ENCODE measurements around the gene UNC93A. TPM values are rescaled to one million over a fixed set of nuclear protein-coding genes. Genes with fewer than 3 reads are reported as not detected.

Gene UNC93A
- total RNA-seq, 1 donor from 2014 or later: not detected

DNA sequence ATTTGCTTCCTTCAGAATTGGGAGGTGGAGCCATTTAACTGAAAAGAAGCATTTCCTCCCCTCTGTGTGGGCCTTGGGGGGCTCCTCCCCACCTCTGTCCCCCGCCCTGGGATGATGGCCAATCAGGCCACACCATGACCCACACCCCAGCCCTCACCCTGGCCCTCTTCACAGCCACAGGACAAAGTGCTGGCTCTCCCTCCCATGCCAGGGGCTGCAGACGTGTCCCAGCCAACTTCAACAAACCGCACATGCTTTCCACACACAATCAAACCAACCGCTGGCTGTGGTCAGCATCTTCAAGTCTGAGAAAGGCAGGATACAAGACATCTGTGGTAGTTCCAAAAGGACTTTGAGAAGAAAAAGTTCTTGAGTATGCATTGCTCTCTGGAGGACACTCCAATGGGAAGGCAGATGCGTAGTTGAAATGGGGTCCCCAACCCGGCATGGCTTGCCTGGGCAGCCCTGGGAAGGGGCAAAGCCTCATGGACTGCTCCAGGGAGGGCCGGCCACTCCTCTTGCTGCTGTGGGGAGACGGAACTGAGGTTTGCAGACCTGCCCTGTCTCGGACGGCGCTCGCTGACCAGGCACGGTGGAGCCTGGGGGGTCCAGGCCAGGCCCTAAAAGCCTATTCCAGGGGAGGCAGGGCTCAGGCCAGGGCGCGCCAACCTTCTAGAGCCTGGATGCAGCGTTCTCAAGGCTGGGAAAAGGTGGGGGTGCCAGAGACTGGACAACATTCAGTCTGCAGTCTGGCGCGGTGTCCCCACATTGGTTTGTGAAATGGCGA is 45.9 kb downstream of the UNC93A start:
- no peak overlapping the region for H3K4me3 ChIP-seq (ENCODE audit: low read depth, low read length)
- no peak for DNase-seq (ENCODE audit: low read depth)
- TF ChIP-seq, protein P1, sequence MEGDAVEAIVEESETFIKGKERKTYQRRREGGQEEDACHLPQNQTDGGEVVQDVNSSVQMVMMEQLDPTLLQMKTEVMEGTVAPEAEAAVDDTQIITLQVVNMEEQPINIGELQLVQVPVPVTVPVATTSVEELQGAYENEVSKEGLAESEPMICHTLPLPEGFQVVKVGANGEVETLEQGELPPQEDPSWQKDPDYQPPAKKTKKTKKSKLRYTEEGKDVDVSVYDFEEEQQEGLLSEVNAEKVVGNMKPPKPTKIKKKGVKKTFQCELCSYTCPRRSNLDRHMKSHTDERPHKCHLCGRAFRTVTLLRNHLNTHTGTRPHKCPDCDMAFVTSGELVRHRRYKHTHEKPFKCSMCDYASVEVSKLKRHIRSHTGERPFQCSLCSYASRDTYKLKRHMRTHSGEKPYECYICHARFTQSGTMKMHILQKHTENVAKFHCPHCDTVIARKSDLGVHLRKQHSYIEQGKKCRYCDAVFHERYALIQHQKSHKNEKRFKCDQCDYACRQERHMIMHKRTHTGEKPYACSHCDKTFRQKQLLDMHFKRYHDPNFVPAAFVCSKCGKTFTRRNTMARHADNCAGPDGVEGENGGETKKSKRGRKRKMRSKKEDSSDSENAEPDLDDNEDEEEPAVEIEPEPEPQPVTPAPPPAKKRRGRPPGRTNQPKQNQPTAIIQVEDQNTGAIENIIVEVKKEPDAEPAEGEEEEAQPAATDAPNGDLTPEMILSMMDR (conservative IDR thresholded peaks at IDR 0.05; ENCODE audit: low read depth, low read length): no peak

DNA sequence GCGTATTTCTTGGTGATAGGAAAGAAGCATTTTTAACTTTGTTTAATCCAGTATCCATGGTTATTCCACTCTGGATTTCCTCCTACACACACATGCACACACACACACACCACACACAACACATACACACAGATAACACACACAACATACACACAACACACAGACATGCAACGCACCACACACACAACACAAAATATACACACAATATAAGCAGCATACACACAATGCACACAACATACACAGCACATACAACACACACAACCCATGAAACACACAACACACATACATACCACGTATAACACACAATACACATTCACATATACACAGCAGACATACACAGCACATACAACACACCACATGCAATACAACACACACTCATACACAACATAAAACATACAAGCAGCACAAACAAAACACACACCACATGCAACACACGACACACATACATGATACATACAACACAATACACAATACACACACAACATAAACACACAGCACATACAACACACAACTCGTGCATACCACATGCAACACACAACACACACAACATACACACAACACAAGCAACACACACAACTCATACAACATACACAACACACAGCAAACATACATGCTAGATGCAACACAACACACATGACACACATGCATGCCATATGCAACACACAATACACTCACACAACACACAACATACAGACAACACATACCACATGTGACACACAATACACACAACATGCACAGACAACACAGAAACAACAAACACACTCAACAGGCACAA is 46.7 kb downstream of the UNC93A start:
- no peak overlapping the region for H3K4me3 ChIP-seq (ENCODE audit: low read depth, low read length)
- TF ChIP-seq, protein P1 (conservative IDR thresholded peaks at IDR 0.05; ENCODE audit: low read depth, low read length): no peak
- no peak for DNase-seq (ENCODE audit: low read depth)

DNA sequence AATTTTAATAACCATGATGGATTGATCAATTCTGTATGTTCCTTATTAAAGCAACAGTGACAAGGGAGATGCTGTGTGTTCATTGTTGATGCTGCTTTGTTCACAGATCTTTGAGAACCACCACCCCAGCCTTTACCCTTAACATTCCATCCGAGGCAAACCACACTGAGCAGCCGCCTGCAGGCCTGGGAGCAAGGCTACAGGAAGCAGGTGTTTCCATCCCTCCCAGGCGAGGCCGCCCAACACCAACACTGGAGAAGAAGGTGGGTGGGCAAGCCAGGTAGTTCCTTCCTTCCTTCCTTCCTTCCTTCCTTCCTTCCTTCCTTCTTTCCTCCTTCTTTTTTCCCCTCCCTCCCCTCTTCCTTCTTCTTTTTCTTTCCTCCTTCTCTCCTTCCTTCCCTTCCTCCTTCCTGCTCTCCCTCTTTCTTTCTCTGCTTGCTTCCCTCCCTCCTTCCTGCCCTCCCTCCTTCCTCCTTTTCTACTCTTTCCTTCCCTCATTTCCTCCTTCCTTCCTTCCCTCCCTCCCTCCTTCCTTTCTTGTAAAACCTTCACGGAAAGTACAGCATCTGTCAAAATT is 47.5 kb downstream of the UNC93A start:
- DNase-seq (ENCODE audit: low read depth): no peak
- H3K4me3 ChIP-seq (ENCODE audit: low read depth, low read length): no peak overlapping the region
- TF ChIP-seq, protein P1 (conservative IDR thresholded peaks at IDR 0.05; ENCODE audit: low read depth, low read length): no peak

DNA sequence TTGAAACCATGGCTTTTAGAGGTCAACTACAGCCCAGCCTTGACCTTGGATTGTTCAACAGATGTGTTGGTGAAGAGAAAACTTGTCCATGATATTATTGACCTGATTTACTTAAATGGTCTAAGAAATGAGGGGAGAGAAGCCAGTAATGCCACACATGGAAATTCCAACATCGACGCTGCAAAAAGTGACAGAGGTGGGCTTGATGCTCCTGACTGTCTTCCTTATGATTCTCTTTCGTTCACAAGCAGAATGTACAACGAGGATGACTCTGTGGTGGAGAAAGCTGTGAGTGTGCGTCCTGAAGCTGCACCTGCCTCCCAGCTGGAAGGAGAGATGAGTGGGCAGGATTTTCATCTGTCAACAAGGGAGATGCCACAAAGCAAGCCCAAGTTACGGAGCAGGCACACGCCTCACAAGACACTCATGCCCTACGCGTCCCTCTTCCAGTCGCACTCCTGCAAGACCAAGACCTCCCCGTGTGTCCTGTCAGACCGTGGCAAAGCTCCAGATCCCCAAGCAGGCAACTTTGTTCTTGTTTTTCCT is 50.0 kb downstream of the UNC93A start:
- H3K4me3 ChIP-seq (ENCODE audit: low read depth, low read length): no peak overlapping the region
- TF ChIP-seq, protein P1 (conservative IDR thresholded peaks at IDR 0.05; ENCODE audit: low read depth, low read length): no peak
- no peak for DNase-seq (ENCODE audit: low read depth)

DNA sequence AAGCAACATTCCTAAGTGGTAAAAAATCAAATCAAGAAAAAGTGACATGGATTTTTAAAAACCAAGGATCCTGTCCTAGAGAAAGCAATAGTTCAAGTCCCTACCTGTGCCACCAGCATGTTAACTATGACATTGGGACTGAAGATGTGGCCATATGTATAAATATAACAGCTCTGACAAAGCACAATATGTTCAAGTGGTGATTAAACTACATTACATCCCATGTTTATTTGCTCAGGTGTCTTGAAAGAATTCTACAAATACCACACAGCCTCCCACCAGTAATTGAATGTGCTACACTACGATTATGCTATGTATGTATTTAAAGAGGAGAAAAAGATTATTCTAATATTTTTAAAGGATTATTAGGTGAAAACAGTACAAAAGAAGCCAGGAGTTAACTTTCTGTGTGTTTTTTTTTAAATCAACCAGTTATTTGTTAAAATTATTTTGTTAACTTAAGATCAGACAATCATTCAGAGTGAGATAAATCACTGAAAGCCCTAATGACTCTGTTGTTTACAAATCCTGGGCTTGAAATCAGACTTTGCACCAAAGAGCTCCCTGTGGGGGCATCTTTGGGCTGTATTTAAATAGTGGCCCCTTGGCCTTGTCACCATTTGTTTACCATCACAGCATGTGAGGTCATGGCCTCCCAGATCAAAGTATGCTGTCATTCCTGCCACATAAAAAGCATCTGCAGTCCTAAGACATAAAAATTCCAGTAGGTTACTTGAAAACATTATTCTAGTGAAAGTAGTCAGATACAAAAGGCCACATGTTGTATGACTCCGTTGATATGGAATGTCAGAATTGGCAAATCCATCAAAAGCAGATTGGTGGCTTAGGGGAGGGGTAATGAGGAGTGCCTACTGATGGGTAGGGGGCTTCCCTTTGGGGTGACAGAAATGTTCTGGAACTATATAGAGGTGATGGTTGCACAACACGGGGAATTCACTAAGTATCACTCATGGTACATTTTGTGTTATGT is 50.8 kb downstream of the UNC93A start:
- no peak for DNase-seq (ENCODE audit: low read depth)
- H3K4me3 ChIP-seq (ENCODE audit: low read depth, low read length): no peak overlapping the region
- TF ChIP-seq, protein P1 (conservative IDR thresholded peaks at IDR 0.05; ENCODE audit: low read depth, low read length): no peak
